Skin epidermis (tissue), 12 donors: ENCODE results near the gene GTF2H2C_2.
"Not testable (repeated sequence)": the region's sequence is repeated elsewhere in the genome, so short reads cannot be mapped to it uniquely, and the experiment has no call there.

ENCODE experiments used
- H3K27ac ChIP-seq, 21 experiments: fragments of 200-600 bp; sonication (generic) in 11 of 21; one replicate each; pipeline ENCODE4 v1.5.0; 2020; ENCODE audit warnings: mild to moderate bottlenecking in 3 of 21, inconsistent platforms in 2 of 21, moderate library complexity in 2 of 21
- H3K4me3 ChIP-seq, 7 experiments: fragments of 200-600 bp; sonication (generic) in 2 of 7; one replicate each; pipeline ENCODE4 v1.5.0; 2020; ENCODE audit warnings: inconsistent platforms in 2 of 7, mild to moderate bottlenecking in 2 of 7, moderate library complexity in 1 of 7

The GTF2H2C_2 gene

DNA sequence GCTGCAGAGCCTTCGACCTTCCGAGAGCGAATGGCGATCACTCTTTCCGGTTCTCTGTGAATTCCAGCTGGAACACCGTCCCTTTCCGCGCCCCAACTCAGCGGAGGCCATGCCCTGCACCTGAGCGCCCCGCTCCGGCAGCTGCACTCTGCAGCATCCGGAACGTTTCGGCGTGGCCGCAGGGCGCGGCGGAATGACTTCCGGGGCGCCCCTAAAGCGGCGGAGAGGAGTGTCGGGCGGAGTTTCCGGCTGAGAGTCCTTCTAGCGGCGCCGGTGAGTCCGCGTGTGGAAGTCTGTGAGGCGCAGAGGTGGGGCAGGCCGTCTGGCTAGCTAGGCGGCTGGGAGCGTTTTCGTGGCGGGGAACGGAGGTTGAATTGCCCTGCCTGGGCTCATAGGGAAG, at the start of gene GTF2H2C_2:
Gene GTF2H2C_2 (plus strand): TSS at position 252 of the 400 bp plus-strand sequence.
- not testable (repeated sequence) for H3K4me3 ChIP-seq, H3K27ac ChIP-seq

DNA sequence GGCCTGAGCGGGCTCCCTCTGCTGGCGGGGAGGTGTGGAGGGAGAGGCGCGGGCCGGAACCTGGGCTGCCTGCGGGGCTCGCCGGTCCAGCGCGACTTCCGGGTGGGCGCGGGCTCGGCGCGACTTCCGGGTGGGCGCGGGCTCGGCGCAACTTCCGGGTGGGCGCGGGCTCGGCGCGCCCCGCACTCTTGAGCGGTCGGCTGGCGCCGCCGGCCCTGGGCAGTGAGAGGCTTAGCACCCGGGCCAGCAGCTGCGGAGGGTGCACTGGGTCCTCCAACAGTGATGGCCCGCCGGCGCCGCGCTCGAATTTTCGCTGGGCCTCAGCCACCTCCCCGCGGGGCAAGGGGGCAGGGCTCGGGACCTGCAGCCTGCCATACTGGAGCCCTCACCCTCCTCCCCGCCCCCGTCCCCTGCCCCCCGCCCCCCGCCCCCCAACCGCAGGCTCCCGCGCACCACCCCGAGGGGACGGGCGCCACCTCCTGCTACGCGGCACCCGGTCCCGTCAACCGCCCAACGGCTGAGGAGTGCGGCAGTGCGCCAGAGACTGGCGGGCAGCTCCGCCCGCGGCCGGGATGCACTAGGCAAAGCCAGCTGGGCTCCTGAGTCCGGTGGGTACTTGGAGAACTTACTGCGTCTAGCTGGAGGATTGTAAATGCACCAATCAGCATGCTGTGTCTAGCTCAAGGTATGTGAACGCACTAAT, 14.0 kb upstream of the GTF2H2C_2 start:
- H3K4me3 ChIP-seq = peak overlapping the region in 6 of 7 experiments; percentile 38 to 78 (median 64)

DNA sequence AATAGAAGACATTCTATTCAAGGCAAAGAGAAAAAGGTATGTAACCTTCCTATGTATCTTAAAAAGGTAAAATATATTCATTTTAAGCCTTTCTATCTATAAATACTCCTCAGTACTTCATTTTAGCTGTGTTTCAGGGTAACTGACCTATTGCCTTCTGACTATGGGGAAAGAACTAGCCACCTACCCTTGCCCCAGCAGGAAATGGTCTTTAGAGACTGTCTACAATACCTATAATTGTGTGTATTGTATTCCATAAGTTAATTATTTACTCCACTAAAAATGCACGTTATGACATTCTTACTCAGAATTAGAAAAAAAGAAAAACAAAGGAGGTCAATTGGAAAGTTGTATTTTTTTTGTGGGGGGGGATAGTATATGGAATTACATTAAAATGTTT, 6.2 kb downstream of the GTF2H2C_2 start:
- not testable (repeated sequence) for H3K27ac ChIP-seq, H3K4me3 ChIP-seq

More for the DNA sequence above, 14.0 kb upstream of the GTF2H2C_2 start:
- peak overlapping the region in 17 of 21 experiments; percentile 7 to 93 (median 83) for H3K27ac ChIP-seq

DNA sequence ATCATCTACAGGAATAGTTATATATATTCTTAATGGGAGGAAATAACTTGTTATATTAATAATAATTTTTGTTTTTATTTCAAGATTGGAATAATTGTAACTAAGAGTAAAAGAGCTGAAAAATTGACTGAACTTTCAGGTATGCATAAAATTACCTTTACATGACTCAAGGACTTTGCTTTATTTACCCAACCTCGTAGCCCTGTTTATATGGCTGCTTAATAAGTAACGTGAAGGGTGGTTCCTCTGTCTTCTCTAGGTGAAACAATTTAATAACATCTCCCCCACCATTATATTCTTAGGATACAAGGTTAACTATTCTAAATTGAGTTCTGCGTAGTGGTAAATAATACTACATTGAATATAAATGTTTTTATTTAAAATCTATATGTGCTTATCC, 8.0 kb downstream of the GTF2H2C_2 start:
- H3K27ac ChIP-seq, H3K4me3 ChIP-seq: not testable (repeated sequence)

DNA sequence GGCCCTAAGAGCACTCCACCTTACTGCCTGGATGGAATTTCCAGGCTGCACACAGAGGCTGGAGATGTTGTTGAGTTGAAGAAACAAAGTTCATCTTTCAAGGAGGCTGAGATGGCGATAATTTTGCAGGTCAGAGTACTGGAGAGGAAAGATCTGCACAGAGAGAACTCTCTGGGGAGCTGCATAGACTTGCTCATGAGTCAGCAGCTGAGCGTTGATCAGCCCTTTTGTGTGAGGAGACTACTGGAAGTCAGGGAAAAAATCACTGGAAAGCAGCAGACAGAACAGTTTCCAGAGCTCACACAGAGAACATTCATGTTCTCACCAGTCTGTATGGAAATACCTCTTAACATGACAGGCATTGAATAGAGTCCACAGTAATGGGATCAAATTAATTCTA, 23.4 kb downstream of the GTF2H2C_2 start:
- not testable (repeated sequence) for H3K4me3 ChIP-seq, H3K27ac ChIP-seq

- H3K27ac ChIP-seq = not testable (repeated sequence)
These were observed 34.4 kb downstream of the GTF2H2C_2 start for GRCh38 chr5:70449565-70449964.

GRCh38 chr5:70451249-70451984, 36.2 kb downstream of the GTF2H2C_2 start:
- not testable (repeated sequence) for H3K27ac ChIP-seq, H3K4me3 ChIP-seq

More at GRCh38 chr5:70449565-70449964, 34.4 kb downstream of the GTF2H2C_2 start:
- not testable (repeated sequence) for H3K4me3 ChIP-seq

DNA sequence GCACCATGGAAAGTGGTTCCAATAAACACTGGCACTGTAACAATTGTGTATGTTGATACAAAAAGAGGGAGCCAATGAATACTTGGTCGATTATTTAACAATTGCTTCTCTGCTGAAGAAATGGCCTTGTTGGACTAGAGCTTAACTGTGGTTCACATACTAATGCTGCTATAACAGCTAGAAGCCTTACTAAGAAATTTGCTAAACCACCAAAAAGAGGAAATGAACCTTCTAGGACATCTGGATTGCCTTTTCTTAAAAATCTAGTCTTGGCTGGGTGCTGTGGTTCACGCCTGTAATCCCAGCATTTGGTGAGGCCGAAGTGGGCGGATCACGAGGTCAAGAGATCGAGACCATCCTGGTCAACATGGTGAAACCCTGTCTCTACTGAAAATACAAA, 41.9 kb downstream of the GTF2H2C_2 start:
- H3K27ac ChIP-seq, H3K4me3 ChIP-seq: not testable (repeated sequence)

- not testable (repeated sequence) for H3K27ac ChIP-seq, H3K4me3 ChIP-seq
These were observed 44.0 kb downstream of the GTF2H2C_2 start for GRCh38 chr5:70459188-70459587.

DNA sequence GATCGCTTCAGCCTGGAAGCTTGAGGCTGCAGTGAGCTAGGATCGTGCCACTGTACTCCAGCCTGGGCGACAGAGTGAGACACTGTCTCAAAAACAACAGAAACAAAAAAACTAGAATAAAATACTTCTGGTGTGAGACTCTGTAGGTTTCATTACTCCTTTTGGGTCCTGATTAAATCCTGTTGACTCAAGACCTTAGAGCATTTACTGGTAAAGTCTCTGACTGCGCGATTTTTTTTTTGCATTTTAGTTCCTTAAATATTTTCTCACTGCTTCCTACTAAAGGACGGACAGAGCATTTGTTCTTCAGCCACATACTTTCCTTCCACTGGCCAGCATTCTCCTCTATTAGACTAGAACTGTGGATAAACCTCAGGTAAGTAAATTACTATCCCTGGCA, 46.8 kb downstream of the GTF2H2C_2 start:
- H3K27ac ChIP-seq = not testable (repeated sequence)

DNA sequence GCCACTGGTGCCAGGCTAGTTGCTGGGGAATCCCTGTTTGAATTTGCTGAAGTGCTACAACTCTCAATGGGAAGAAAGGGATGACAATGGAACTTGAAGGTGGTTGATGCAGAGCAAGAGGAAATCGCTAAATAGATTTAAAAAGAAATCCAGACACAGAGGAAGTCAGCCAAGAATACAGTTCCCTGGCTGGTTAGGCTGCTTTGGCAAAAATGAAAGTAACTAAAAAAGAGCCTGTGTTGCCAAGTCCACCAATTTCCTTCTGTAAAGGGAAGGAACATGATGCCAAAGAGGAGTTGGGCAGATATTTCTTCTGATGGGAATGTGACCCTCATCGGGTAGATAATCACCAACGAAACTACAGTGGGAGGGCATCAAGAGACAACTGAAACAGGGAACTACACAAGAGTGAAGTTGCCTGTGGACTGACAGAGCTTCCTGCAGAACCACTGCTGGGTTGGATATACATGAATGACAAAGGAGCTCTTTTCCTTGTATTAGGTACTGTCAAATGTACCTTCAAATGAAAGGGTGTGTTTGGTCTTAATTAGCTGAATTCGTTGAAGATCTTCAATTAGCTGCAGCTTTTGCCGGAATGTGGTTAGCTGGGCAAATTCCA, 49.0 kb downstream of the GTF2H2C_2 start:
- H3K4me3 ChIP-seq, H3K27ac ChIP-seq: not testable (repeated sequence)

More for the DNA sequence above, 46.8 kb downstream of the GTF2H2C_2 start:
- not testable (repeated sequence) for H3K4me3 ChIP-seq

GRCh38 chr5:70469926-70470509, 54.9 kb downstream of the GTF2H2C_2 start:
- H3K27ac ChIP-seq, H3K4me3 ChIP-seq: not testable (repeated sequence)
